ENCODE results near the gene HTR2B.
"Not testable (repeated sequence)": the region's sequence is repeated elsewhere in the genome, so short reads cannot be mapped to it uniquely, and the experiment has no call there.

The HTR2B gene

GRCh38 chr2:231110551-231110950, 14.3 kb downstream of the HTR2B start:
- H3K36me3 ChIP-seq (ENCODE audit: insufficient read depth, insufficient read length, low read length): peaks cover 71% of the 10 kb centered on the region
- H3K4me1 ChIP-seq (ENCODE audit: insufficient read depth, insufficient read length): no peaks in the 10 kb centered on the region
- H3K4me3 ChIP-seq (ENCODE audit: insufficient read length, low read depth): no peak overlapping the region
- TF ChIP-seq ZNF274 (IDR thresholded peaks at IDR 0.05; ENCODE audit: low read depth, low read length) (no peak), YY1 (IDR thresholded peaks at IDR 0.05; ENCODE audit: insufficient read depth, insufficient read length) (no peak), SUZ12 (IDR thresholded peaks at IDR 0.05; ENCODE audit: extremely low read depth, insufficient read depth, insufficient read length) (no peak)
- no peak overlapping the region for H3K9ac ChIP-seq (ENCODE audit: insufficient read length, low read depth)
- DNase-seq (ENCODE audit: low read depth, low spot score): no peak
- no peaks in the 10 kb centered on the region for H3K27me3 ChIP-seq (ENCODE audit: insufficient read depth, insufficient read length)
- no peaks in the 10 kb centered on the region for H3K9me3 ChIP-seq (ENCODE audit: insufficient read depth, low read length)

GRCh38 chr2:231104115-231104713, 20.6 kb downstream of the HTR2B start:
- Histone ChIP-seq H3K9ac (ENCODE audit: insufficient read length, low read depth) (no peak overlapping the region), H3K27me3 (ENCODE audit: insufficient read depth, insufficient read length) (no peaks in the 10 kb centered on the region), H3K36me3 (ENCODE audit: insufficient read depth, insufficient read length, low read length) (peaks cover 60% of the 10 kb centered on the region), H3K9me3 (ENCODE audit: insufficient read depth, low read length) (peaks cover 15% of the 10 kb centered on the region), H3K4me1 (ENCODE audit: insufficient read depth, insufficient read length) (peaks cover 3% of the 10 kb centered on the region), H3K4me3 (ENCODE audit: insufficient read length, low read depth) (no peak overlapping the region)
- DNase-seq (ENCODE audit: low read depth, low spot score): peak; percentile 22
- TF ChIP-seq YY1 (IDR thresholded peaks at IDR 0.05; ENCODE audit: insufficient read depth, insufficient read length) (no peak), SUZ12 (IDR thresholded peaks at IDR 0.05; ENCODE audit: extremely low read depth, insufficient read depth, insufficient read length) (no peak), ZNF274 (IDR thresholded peaks at IDR 0.05; ENCODE audit: low read depth, low read length) (no peak)

- Histone ChIP-seq H3K27me3 (ENCODE audit: insufficient read depth, insufficient read length) (no peaks in the 10 kb centered on the region), H3K9ac (ENCODE audit: insufficient read length, low read depth) (no peak overlapping the region), H3K36me3 (ENCODE audit: insufficient read depth, insufficient read length, low read length) (peaks cover 61% of the 10 kb centered on the region), H3K4me1 (ENCODE audit: insufficient read depth, insufficient read length) (peaks cover 3% of the 10 kb centered on the region), H3K4me3 (ENCODE audit: insufficient read length, low read depth) (no peak overlapping the region), H3K9me3 (ENCODE audit: insufficient read depth, low read length) (peaks cover 22% of the 10 kb centered on the region)
- DNase-seq (ENCODE audit: low read depth, low spot score): no peak
- no peak for TF ChIP-seq SUZ12 (IDR thresholded peaks at IDR 0.05; ENCODE audit: extremely low read depth, insufficient read depth, insufficient read length)
- no peak for TF ChIP-seq ZNF274 (IDR thresholded peaks at IDR 0.05; ENCODE audit: low read depth, low read length)
- no peak for TF ChIP-seq YY1 (IDR thresholded peaks at IDR 0.05; ENCODE audit: insufficient read depth, insufficient read length)
Observed at GRCh38 chr2:231102772-231103171, 22.1 kb downstream of the HTR2B start.

- no peaks in the 10 kb centered on the region for H3K27me3 ChIP-seq (ENCODE audit: insufficient read depth, insufficient read length)
- H3K9me3 ChIP-seq (ENCODE audit: insufficient read depth, low read length): peaks cover 22% of the 10 kb centered on the region
- no peak overlapping the region for H3K4me3 ChIP-seq (ENCODE audit: insufficient read length, low read depth)
- peaks cover 3% of the 10 kb centered on the region for H3K4me1 ChIP-seq (ENCODE audit: insufficient read depth, insufficient read length)
- H3K9ac ChIP-seq (ENCODE audit: insufficient read length, low read depth): no peak overlapping the region
- TF ChIP-seq SUZ12 (IDR thresholded peaks at IDR 0.05; ENCODE audit: extremely low read depth, insufficient read depth, insufficient read length) (no peak), ZNF274 (IDR thresholded peaks at IDR 0.05; ENCODE audit: low read depth, low read length) (no peak), YY1 (IDR thresholded peaks at IDR 0.05; ENCODE audit: insufficient read depth, insufficient read length) (no peak)
- DNase-seq (ENCODE audit: low read depth, low spot score): no peak
- H3K36me3 ChIP-seq (ENCODE audit: insufficient read depth, insufficient read length, low read length): peaks cover 61% of the 10 kb centered on the region
Observed at GRCh38 chr2:231100990-231101389, 23.9 kb downstream of the HTR2B start.

- H3K9ac ChIP-seq (ENCODE audit: insufficient read length, low read depth); H3K4me3 ChIP-seq (ENCODE audit: insufficient read length, low read depth); H3K4me1 ChIP-seq (ENCODE audit: insufficient read depth, insufficient read length); DNase-seq (ENCODE audit: low read depth, low spot score); H3K27me3 ChIP-seq (ENCODE audit: insufficient read depth, insufficient read length): not testable (repeated sequence)
- Histone ChIP-seq H3K9me3 (ENCODE audit: insufficient read depth, low read length) (peaks cover 26% of the 10 kb centered on the region), H3K36me3 (ENCODE audit: insufficient read depth, insufficient read length, low read length) (peaks cover 64% of the 10 kb centered on the region)
Observed at GRCh38 chr2:231100321-231100720, 24.5 kb downstream of the HTR2B start.

- Histone ChIP-seq H3K9me3 (ENCODE audit: insufficient read depth, low read length) (peaks cover 30% of the 10 kb centered on the region), H3K4me3 (ENCODE audit: insufficient read length, low read depth) (no peak overlapping the region), H3K4me1 (ENCODE audit: insufficient read depth, insufficient read length) (peaks cover 7% of the 10 kb centered on the region), H3K36me3 (ENCODE audit: insufficient read depth, insufficient read length, low read length) (peaks cover 68% of the 10 kb centered on the region), H3K9ac (ENCODE audit: insufficient read length, low read depth) (no peak overlapping the region), H3K27me3 (ENCODE audit: insufficient read depth, insufficient read length) (no peaks in the 10 kb centered on the region)
- no peak for TF ChIP-seq SUZ12 (IDR thresholded peaks at IDR 0.05; ENCODE audit: extremely low read depth, insufficient read depth, insufficient read length)
- TF ChIP-seq ZNF274 (IDR thresholded peaks at IDR 0.05; ENCODE audit: low read depth, low read length): no peak
- no peak for TF ChIP-seq YY1 (IDR thresholded peaks at IDR 0.05; ENCODE audit: insufficient read depth, insufficient read length)
- peak; percentile 11 for DNase-seq (ENCODE audit: low read depth, low spot score)
Observed at GRCh38 chr2:231099918-231100317, 24.9 kb downstream of the HTR2B start.

GRCh38 chr2:231094736-231095346, 30.0 kb downstream of the HTR2B start:
- Histone ChIP-seq H3K36me3 (ENCODE audit: insufficient read depth, insufficient read length, low read length) (peaks cover 87% of the 10 kb centered on the region), H3K9me3 (ENCODE audit: insufficient read depth, low read length) (peaks cover 36% of the 10 kb centered on the region), H3K27me3 (ENCODE audit: insufficient read depth, insufficient read length) (no peaks in the 10 kb centered on the region), H3K4me1 (ENCODE audit: insufficient read depth, insufficient read length) (peaks cover 4% of the 10 kb centered on the region), H3K4me3 (ENCODE audit: insufficient read length, low read depth) (no peak overlapping the region), H3K9ac (ENCODE audit: insufficient read length, low read depth) (no peak overlapping the region)
- no peak for DNase-seq (ENCODE audit: low read depth, low spot score)
- TF ChIP-seq YY1 (IDR thresholded peaks at IDR 0.05; ENCODE audit: insufficient read depth, insufficient read length): no peak

All from NT2/D1 (cell line).